Right renal cortex interstitium (tissue), 3 donors: ENCODE results near the gene GRAP2. TPM values are rescaled to one million over a fixed set of nuclear protein-coding genes. Genes with fewer than 3 reads are reported as not detected.

Source experiments
- DNase-seq, 3 donors: peaks; one replicate each; pipeline ENCODE4 v3.0.0-alpha.2; 2013; ENCODE audit warnings: low read depth in 3 of 3, low spot score in 2 of 3
- polyA plus RNA-seq, 3 donors: library from polyadenylated mRNA; unstranded; fragments of 120-200 nt; gene quantifications; one replicate each; pipeline ENCODE4 v1.2.1, GENCODE V29; 2013; ENCODE audit not compliant: insufficient read length in 3 of 3

GRAP2 gene
- polyA plus RNA-seq, 3 donors, result 1.3 to 1.7 (median 1.4) TPM

DNA sequence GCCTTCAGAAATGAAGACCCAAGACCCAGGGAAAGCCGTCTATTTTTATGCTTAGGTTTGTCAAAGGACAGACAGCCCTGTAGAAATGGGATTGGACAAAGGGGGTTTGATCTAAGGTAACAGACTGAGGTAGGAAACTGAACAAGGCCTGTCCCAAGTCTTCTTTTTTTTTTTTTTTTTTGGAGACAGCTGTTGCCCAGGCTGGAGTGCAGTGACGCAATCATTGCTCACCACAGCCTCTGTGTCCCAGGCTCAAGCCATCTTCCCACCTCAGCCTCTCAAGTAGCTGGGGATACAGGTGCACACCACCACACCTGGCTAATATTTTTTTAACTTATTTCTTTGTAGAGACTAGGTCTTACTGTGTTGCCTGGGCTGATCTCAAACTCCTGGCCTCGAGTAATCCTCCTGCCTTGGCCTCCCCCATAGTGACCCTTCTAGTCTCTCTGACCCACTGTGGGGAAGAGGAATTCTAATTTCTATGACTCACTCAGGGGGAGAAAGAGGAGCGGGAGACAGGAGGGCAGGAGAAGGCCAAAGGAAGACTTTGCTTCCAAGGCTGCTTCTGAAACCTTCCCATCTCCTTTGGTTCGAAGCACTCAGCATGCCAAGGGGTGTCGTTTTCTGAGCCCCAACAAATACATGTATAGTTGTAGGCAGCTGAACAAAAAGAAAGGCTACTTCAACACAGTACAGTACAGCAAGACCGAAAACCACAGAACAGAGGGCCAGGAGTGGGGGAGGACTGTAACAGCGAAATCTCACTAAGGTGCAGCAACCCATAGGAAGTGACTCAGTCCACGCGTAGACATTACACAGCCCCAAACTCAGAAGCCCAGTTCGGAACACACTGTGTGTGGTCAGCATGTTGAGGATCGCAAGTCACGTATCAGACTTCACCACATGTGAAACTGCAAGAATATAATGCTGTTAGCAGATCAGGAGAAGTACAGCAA is 60.2 kb downstream of the GRAP2 start:
- DNase-seq, result no peak

- DNase-seq, result no peak
Measured at GRCh38 chr22:39962071-39962470, 61.2 kb downstream of the GRAP2 start.

DNA sequence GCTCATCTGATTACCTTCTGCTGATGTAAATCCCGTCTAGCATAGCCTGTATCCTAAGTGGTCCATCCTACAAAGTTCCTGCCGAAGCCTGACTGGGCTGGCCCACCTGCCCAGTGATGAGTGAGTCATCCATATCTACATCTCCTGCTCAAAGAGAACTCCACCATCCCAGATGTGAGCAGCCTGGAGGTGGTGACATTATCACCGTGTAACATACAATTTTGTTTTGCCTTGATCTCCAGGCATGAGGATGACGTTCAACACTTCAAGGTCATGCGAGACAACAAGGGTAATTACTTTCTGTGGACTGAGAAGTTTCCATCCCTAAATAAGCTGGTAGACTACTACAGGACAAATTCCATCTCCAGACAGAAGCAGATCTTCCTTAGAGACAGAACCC is 64.9 kb downstream of the GRAP2 start:
- DNase-seq, result no peak

GRCh38 chr22:39966470-39966869 is 65.6 kb downstream of the GRAP2 start:
- no peak for DNase-seq

GRCh38 chr22:39967103-39967829 is 66.4 kb downstream of the GRAP2 start:
- no peak for DNase-seq

DNA sequence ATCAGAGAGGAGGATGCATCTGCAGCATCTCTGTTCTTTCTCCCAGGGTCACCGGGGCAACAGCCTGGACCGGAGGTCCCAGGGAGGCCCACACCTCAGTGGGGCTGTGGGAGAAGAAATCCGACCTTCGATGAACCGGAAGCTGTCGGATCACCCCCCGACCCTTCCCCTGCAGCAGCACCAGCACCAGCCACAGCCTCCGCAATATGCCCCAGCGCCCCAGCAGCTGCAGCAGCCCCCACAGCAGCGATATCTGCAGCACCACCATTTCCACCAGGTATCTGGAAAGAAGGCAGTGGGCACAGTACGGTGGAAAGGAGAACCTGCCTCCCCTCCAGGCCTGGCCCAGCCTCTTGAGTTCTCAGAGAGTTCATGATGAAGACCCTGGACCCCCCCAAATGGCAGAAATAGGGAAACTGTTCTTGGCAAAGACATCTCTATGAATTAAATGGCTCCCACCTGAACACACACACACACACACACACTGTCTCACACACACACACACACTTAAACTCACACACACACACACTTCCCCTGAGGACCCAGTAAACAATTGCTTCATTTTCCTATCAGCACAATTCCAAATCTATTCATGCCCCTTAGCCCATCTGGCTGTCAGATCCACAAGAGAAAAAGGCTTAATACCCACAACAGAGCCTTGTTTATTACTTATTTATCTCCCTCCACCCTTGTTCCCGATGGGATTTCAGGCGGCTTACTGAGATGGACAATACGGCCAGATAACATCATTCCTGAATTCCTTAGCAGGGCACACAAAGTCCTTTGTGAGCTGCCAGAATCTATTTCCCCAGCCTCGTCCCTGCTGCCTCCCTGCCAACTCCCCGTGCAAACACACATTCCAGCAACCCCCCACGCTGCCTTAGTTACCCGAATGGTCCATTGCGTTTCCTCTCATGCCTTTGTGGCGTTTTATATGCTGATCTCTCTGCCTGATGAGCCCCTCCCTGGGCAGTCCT is 67.4 kb downstream of the GRAP2 start:
- DNase-seq, result no peak

GRCh38 chr22:39970742-39971141 is 69.9 kb downstream of the GRAP2 start:
- DNase-seq, result no peak

DNA sequence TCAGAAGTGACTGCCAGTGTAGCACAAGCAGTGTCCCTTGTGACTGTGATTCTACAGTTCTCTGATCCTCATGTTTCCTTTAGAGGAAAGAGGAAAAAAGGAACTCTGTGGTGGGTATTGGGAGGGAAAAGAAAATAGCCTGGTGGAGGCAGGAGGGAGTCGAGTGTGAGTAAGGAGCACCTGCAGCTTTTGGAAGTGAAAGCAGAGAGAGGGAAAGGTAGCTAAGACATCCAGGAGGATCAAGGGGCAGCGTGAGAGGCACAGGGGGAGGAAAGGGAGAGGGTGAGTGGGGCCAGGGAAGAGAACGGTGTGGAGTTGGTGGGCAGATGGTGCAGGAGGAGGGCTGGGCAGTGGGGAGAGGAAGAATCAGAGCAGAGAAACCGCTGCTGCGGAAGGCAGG is 71.8 kb downstream of the GRAP2 start:
- DNase-seq, result no peak

- DNase-seq, result no peak
Measured at GRCh38 chr22:39973656-39974055, 72.8 kb downstream of the GRAP2 start.

GRCh38 chr22:39974065-39974464 is 73.2 kb downstream of the GRAP2 start:
- DNase-seq, result no peak

- DNase-seq, result no peak
Measured at GRCh38 chr22:39979048-39979447, 78.2 kb downstream of the GRAP2 start.

DNA sequence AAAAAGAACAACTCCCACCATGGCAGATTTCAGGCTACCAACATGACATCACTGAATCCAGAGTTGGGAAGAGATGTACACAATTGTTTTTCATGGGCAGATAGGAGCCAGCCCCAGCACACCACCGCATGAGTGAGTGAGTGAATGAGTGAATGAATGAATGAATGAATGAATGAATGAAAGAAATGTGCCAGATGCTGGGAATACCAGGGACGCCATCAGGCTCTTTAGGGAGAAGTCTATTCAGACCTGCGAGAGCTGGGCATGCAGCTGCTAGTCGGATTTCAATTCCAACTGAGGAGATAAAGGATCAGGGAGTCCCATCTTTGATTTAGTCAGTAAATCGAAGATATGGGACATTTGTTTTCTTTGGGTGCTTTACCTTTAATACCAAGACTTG is 78.6 kb downstream of the GRAP2 start:
- DNase-seq, result no peak

GRCh38 chr22:39980596-39980995 is 79.7 kb downstream of the GRAP2 start:
- DNase-seq, result no peak

DNA sequence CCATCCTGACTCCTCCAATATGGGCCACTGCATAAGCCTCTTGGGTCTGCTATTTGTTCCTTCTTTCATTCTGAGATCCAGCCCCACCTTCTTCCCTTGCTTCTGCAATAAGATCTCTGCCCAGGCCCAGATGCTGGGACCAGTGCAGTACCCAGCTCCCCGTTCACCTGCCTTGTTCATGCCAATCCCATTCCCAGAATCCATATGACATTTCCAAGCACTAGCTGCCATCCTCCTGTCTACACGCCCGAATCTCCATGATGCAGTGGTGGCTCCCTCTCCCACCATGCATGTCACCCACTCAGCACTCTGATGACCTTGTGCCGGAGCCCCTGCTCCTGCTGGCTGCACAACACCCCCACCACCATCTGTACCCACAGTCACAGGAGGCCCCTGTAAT is 82.5 kb downstream of the GRAP2 start:
- DNase-seq, result no peak

DNA sequence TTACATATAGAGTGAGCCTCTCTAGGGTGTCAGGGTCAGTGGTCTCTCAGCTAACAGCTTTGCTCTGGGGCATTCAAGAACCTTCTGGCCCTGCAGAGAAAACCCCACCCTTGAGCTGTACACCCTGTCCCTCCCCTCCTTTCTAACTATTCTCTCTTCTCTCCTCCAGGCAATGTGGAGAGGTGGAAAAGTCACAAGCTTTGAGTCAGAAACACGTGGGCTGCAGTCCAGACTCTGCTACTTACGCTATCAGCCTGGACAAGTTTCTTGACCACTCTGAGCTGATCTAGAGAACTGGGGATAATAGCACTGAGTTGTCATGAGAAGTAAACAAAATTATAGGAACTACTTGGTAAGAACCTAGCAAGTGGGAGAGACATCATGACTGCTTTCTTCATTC is 83.1 kb downstream of the GRAP2 start:
- DNase-seq, result no peak

- no peak for DNase-seq
Measured at GRCh38 chr22:39984746-39985145, 83.9 kb downstream of the GRAP2 start.

GRCh38 chr22:39985383-39986035 is 84.6 kb downstream of the GRAP2 start:
- DNase-seq, result no peak

GRCh38 chr22:39988386-39989114 is 87.7 kb downstream of the GRAP2 start:
- DNase-seq, result no peak

GRCh38 chr22:39989633-39990032 is 88.7 kb downstream of the GRAP2 start:
- DNase-seq, result no peak

- no peak for DNase-seq
Measured at GRCh38 chr22:39990686-39991085, 89.8 kb downstream of the GRAP2 start.
